ENCODE data around the gene ARHGEF2.
A peak's percentile ranks its signal among the peaks of the same experiment; 100 is the strongest.
"Not testable (repeated sequence)": the region's sequence is repeated elsewhere in the genome, so short reads cannot be mapped to it uniquely, and the experiment has no call there.

Gene ARHGEF2

DNA sequence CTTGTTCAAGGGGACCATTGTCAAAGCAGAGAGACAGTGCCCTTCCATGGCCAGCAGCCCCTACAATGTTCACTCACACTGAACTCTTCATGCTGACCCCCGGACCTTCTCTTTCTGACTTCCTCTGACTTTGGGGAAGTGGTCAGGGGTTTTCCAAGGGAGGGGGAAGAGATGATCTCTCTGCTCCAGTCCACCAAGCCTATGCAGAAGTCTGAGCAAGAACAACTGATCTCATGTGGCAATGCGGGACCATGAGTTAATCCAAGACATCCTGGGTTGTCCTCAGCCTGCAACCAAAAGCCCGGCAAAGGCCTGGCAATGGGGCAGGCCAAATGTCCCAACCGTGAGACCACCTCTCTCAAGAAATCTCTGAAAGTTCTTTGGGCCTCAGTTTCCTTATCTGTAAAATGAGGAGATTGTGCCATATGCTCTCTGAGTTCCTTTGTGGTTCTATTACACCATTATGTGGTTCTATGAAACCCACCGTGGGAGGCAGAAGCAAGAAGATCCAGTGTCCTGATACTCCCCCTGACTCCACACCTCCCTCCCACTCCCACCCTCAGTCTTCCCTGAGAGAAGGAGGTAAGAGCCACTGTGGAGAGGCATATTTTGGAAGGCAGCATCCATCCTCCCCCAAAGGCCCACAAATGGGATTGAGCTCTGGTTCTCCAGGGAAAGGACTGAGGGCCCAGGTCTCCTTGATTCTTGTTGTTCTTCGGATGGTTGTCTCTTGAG, 11.8 kb upstream of the ARHGEF2 start:
- no peak for DNase-seq (ENCODE audit: low spot score)

DNA sequence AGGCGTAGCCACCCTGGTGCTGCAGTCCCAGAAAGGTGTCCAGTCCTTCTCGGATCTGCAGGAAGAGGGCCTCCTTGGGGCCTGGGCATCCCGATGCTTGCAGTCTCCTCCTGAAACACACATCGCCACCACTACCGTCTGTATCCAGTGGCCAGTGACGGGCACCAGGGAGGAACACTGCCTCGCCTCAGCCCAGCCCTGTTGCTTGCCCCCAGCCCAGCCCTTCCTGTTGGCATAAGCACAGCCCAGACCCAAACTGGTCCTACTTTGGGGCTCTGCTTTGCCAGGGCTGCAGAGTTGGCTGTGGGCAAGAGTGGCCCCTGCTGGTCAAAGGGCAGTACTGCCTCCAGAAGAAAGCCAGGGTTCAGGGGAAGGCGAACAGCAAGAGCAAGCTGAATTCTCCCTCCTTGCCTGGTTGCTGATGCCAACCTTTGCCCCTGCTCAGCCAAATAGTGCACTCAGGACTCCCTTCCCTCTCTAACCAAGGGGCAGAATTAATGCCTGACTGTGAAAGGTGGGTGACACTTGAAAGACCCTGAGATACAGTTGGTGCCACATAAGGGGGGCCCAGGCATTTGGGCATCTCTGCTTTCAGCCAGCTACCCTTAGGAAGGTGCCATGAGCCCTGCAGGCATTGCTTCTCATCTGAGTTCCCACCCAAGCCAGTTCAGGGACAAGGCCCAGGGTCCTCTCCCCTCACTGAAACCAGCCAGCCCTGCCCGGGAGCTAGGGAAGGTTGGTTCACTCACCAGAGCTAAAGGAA, 11.1 kb upstream of the ARHGEF2 start:
- peak; percentile 71 for DNase-seq (ENCODE audit: low spot score)

DNA sequence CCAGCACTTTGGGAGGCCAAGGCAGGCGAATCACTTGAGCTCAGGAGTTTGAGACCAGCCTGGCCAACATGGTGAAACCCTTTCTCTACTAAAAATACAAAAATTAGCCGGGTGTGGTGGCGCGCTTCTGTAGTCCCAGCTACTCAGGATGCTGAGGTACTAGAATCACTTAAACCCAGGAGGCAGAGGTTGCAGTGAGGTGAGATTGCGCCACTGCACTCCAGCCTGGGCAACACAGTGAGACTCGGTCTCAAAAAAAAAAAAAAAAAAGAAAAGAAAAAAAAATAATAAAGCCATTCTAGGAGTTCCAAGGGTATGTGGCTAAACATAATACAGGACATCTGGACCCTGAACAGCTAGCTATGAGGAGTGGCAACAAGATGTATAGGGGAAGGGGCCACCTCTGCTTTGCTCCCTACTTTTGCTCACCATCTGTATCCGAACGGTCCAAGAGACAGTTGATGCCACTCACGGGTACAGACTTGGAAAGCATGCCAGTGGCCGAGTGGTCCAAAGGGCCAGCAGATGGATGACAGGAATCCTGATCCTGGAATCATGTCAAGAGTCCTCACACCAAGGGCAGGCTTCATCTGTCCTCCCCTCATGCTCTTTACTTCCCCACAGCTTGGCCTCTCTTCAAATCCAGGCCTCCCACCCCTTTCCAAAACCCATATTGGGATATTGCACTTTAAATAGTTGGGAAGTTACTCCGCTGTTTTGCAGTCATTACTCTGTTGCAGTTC, 6.7 kb upstream of the ARHGEF2 start:
- not testable (repeated sequence) for DNase-seq (ENCODE audit: low spot score)

DNA sequence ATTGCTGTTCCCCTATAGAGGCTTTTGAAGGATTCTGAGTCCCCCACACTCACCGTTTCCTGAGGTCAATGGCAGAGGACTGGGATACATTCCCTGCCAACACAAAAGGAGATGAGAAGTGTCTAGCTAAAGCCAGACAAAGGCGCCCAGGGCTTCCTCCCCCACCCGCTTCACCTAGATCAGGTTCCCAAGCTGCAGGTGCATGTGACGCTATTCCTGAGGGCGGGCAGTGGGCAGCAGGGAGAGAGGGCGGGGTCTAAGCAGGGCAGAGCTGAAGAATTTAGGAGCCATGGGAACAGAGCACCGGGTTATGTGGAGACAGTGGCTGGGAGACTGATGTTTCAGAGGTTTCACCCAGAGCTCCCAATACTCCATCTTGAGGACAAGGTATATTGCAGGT, 6.0 kb upstream of the ARHGEF2 start:
- no peak for DNase-seq (ENCODE audit: low spot score)

DNA sequence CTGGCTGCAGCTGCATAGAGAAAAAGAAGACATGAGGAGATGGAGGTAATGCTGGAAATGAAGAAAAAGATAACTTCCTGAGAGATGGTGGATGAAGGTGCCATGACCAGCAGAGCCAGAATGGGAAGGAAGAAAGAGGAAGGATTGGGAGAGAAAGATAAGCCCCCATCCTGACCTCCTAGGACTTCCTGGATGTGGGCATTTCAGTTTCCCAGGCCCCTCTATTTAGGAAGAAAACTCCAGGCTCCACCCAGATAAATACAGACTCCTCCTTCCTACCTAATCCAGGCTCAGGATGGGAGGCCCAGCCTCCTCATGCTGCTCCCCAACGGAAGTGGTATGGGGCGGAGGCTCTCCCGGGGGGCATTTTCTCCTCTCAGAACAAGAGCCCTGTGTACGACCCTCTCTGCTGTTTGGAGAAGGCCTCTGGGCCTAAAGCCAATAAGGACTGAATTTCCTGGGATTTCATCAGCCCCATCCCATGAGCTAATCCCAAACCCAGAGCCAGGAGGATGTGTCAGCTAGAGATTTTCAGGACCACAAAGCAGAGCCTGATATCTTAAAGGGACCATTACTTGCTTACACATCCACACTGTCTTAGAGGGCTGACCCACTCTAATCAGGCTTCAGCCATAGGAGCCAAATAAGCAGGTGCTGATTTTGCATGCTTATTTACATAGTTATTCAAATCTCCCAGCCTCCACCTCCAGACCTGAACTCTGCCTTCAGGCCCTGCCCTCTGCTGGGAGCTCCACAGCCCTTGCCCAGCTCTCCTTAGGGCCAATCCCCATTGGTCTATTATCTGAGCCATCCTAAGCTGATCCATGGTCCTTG, 5.1 kb upstream of the ARHGEF2 start:
- peak; percentile 73 for DNase-seq (ENCODE audit: low spot score)

DNA sequence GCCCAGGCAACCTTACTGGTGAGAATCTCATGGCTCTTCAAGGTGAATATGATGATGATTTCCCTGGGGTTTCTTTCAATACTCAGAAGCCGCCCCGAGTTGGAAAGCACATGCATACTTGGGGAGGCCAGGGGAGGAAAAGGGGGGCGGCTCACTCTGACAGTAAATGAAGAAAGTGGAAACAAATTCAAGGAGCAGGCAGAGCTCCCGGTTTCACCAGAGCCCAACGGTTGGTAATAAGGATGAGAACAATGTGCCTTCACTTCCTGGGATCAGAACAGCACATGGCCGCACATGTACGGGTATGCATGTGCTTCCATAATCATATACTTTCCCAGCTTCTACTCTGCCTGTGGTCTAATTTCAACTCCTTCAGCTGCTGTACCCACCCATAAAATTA, 3.8 kb upstream of the ARHGEF2 start:
- no peak for DNase-seq (ENCODE audit: low spot score)

DNA sequence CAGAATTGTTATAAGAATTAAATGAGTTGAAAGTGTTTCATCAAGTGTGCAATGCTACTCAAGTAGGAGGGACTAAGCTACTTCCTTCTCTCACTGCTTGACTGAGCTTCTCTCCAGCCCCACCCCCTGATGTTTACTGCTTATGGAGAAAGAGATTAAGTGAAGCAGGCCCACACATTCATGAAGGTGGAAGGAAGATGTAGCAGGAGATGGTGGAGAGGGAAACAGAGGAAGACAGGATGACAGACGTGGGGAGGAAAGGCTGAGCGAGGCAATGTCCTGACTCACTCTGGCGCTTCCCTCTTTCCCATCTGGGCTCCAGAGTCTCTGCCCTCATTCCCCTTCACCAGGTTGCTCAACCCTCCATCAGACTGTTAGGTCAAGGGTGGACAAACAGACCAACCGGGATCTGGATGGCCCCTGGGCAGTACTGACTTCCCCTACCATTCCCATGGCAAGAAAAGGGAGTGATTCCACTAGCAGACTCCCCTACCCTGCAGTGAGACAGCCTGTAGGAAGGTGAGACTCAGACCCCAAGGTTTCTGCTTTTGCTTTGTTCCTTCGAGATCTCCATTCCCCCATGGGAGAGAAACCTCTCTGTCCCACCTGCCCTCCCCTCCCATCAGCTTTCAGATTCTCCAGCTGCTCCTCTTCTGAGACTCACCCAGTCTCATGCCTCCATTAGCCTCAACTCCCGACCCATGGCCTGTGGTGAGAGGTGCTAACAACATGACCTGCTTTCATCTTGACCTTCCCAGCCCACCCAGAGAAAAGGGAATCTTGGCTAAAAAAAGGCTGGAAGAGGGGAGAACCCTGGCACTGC, 3.1 kb upstream of the ARHGEF2 start:
- DNase-seq (ENCODE audit: low spot score), result peak; percentile 68

DNA sequence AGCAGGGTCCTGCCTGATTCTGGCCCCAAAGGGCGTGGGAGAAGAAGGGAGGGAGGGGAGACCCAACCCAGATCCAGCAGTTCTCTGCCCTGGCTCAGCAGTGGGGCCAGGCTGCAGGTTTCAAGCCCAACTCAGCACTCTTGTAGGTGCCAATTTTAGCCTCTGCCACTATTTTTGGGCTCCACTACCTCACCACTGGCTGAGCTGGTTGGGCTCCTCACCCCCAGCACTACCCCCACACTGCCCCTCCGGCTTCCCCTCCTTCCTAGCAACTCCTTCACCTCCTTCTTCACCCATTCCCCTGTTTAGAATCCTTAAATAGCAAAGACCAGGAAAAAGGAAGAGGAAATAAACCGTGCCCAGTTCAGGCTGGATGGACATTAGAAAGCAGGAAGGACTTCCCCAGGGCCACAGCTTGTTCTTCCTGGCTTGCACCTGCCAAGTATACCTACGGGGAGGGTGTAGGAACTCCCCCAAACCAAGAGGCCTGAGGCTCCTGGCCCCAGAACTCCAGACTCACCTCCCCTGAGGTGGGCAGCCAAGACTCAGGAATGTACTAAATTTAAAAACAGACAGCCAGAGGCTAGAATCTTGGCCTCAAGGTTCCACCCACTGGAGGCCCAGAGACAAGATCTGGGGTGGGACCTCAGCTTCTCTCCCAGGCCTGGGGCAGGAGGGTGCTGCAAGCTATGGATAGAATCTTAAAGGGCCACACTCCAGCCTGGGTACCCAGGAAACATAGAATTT, 1.4 kb upstream of the ARHGEF2 start:
- peak; percentile 21 for DNase-seq (ENCODE audit: low spot score)

DNA sequence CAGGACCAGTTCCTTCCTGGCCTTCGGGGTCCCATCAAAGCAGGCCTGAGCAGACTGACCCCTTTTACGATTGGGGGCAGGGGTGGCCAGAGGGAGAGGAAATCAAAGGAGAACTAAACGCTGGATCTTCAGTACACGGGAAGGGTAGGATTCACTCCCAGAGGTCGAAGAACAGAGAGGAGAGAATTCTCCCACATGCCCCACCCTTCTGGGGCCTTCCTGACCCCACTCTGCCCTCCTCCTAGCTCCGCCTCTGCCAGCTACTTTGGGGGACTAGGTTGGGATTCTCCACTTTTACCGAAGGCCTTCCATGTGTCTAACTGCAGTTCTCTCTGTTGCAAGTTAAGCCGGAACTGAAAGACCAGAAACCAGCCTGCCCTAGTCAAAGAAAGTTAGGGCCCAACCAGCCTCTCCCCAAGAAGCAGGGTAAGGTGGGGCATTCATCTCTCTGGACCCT, 654 bp upstream of the ARHGEF2 start:
- no peak for DNase-seq (ENCODE audit: low spot score)

DNA sequence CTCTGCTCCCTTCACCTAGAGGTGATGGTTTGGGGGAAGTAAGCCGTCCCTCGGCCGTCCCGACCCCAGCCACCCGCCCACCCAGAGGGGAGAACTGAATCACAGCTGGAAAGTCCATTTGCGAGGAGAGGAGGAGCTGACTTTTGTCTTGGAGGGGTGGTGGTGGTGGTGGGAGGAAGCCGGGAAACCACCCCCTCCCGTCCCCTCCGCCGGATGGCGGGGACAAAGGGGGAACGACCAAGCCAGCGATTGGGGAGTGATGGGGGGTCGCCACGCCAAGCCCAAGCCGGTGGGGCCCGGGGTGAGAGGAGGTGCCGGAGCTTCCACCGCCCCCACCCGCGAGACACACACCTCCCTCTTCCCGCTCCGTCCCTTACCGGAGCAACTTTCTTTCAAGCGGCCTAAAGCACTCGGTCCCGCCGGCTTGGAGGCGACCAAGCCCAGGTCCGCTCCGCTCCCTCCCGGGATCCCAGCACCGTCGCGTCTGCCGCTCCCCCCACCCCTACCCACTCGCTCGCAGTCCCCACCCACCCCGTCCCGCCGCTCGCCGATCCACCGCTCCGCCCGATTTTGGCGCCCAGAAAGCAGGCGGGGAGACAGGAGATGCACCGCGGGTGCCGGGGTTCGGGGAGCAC, 540 bp downstream of the ARHGEF2 start:
- DNase-seq (ENCODE audit: low spot score), result peak; percentile 18

DNA sequence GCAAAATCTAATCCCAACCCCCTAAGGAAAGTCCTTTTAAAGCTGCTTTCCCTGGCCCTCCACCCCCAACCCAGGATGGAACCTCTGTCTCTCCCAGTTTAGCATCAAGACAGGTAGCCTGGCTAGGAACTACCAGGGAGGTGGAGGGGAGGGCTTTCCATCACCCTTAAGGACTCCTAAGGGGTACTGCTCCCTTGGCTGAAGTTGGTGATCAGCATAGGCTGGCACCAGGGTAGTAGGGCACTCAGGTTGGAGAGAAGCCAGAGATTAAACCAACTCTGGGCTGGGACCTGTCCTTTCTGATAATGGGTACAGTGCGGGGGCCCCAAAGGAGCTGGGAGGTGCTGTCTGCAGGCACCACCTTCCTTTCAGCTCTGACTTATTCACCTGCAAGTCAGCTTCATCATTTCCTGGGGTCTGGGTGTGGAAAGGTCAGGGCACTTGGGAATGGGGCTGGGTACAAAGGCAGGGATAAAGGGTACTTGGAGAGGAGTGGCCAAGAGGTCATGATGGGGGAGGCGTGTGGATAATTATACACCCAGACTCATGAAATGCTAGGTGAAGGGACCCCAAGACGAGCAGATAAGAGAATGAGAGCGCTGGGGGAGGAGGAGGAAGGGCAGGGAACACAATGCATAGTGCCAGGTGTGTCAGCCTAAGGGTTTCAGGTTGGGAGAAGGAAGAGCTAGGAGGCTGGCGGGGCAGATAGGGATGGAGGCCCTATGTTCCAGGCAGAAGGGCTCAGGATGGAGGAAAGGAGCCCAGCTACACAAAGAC, 1.2 kb downstream of the ARHGEF2 start:
- DNase-seq (ENCODE audit: low spot score), result peak; percentile 22

DNA sequence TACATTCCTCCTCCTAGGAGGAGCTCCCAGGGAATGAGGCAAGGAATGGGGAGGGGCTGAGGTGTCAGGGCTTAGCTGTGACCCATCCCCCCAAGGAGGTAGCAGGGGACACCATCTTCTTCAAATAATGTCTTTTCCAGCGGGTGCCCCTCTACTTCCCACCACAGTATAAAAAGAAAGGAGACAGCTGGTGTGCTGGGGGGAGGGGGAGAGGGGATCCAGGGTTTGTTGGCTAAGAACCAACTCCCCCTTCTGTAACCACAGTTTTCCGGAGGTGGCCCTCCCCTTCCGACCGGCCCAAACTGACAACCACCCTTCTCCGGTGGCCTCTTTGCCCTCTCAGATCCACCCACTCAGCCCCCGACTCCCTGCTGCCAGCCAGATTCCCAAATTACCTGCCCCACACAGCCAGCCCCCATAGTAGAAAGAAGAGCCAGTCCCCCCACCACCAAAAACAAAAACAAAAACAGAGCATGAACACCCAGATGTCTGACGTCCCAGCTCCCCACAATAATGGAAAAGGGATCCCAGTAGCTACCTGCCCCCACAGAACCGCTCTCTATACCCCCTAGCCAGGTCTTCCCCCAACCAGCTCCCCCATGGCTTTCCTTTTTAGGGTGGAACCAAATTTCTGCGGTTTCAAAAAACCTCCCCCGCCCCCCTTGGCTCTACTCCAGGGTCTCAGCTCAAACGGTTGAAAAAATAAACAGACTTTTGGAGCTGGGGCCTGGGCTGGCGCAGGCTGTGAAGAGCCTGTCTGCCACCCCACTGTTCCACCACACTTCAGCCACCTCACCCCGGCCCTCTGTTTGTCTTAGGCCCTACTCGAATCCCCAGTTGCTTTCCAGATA, 2.1 kb downstream of the ARHGEF2 start:
- DNase-seq (ENCODE audit: low spot score), result peak; percentile 48

DNA sequence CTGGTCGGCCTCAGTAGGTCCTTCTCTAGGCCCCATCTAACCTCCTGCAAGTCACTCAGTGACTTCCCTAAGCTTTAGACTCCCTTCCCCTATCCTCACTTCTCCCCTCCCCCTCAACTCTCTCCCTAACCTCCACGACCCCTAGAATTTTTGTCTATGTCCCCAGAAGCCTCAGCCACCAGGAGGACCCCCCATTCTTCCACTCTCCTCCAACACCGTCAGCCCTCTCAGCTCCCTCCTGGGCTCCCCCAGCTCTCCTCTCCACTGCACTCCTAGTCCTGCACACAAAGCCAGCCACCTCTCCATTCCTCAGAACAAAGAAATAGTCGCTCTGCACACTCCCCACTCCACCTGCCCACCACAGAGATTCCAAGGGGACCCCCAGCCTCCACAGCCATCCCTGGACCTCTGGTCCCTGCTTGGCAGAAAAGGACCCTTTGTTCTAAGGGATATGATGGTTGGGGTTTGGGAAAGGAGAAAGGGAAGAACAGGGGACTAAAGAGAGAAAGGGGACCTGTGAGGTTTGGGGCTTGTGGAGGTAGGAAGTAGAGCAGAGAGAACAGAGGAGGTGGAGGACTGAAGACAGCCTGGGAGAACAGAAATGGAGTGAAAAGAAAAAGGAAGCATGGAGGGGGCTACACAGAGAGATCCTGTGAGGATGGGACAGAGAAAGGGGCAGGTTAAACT, 2.8 kb downstream of the ARHGEF2 start:
- no peak for DNase-seq (ENCODE audit: low spot score)

DNA sequence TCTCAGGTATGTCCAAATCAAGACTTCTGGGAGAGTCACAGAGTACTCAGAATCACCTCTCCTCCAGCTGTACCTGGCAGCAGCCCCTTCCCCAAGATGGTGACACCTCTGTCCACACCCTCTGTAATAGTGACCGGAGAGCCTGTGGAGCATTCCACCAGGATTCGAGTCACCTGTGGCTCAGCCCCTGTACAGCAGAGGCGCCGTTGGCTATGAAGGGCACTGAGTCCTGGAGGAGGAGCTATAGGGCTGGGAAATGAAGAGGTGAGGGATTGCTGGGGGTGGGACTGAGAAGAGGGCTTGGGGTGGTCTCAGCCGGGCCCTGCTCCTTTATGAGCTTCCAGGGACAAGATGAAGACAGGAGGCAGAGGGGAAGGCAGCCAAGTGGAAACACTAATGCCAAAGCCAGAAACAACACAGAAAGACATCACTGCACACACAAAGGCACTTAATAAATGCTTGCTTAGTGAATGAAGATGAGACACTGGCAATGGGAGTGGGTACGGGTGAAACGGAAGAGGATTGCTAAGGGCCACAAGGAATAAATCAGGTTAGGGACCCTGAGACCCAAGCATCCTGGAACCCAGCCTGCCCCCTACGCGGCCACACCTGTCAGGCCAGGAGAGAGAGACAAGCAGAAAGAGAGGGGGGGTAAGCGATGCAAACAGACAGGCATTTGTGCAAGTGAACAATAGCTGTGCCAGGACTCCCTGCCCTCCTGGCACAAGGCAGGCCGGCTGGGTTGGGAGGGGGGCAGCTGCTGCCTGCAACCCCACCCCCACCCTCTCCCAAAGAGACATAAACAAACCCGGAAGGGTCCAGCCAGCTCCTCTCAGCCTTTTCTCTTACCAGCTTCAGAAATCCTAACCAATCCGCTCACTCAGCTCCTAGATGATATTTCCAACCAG, 3.9 kb downstream of the ARHGEF2 start:
- DNase-seq (ENCODE audit: low spot score), result no peak

DNA sequence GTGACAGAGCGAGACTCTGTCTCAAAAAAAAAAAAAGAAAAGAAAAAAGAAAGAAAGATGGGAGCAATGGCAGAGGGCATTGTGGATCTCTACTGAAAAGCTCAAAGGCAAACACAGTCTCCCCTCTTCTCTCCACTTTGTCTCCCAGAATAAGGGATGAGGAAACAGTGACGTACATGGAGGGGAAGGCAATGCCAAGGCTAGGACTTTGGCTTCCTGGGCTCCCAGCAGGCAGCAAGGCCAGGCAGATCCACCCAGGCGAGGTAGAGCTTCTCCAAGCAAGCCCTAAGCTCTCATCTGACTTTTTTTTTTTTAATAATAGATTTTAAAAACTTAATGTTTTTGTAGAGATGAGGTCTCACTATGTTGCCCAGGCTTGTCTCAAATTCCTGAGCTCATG, 4.6 kb downstream of the ARHGEF2 start:
- DNase-seq (ENCODE audit: low spot score), result no peak
